Keratinocyte (primary cell): ENCODE results near the gene MAST1.

Experiments
- EZH2 ChIP-seq: IDR thresholded peaks from one replicate; pipeline ENCODE4 v1.6.1; 2012; ENCODE audit warnings: inconsistent platforms, mild to moderate bottlenecking, low read length, moderate library complexity
- TF ChIP-seq, protein P1 (sequence below), 3 experiments: IDR thresholded peaks in 1 of 3; conservative IDR thresholded peaks in 1 of 3; optimal IDR thresholded peaks in 1 of 3; 2 replicates in 2 of 3; 3 replicates in 1 of 3; pipeline versions ENCODE3 to v1.5.1; 2011; ENCODE audit warnings: low read length in 3 of 3, mild to moderate bottlenecking in 3 of 3, moderate library complexity in 2 of 3, control low read depth in 1 of 3, inconsistent platforms in 1 of 3; ENCODE audit not compliant: insufficient read depth in 2 of 3; ENCODE audit errors: extremely low read depth in 1 of 3

DNA sequence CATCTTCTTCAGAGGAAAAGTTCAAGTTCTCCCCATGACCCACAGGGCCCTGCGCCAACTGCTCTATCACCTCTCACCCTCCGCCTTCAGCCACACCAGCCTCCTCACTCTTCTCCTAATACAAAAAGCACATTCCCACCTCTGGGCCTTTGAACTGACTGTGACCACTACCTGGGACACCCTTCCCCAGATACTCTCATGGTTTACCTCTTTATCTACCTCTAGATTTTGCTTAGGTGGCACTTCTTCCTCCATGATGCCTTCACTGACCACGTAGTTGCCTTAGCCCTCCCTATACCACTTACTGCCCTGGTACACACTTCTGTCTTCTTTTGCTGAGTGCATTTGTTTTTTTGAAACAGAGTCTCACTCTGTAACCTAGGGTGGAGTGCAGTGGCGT, 84.6 kb downstream of the MAST1 start:
- TF ChIP-seq, protein P1, sequence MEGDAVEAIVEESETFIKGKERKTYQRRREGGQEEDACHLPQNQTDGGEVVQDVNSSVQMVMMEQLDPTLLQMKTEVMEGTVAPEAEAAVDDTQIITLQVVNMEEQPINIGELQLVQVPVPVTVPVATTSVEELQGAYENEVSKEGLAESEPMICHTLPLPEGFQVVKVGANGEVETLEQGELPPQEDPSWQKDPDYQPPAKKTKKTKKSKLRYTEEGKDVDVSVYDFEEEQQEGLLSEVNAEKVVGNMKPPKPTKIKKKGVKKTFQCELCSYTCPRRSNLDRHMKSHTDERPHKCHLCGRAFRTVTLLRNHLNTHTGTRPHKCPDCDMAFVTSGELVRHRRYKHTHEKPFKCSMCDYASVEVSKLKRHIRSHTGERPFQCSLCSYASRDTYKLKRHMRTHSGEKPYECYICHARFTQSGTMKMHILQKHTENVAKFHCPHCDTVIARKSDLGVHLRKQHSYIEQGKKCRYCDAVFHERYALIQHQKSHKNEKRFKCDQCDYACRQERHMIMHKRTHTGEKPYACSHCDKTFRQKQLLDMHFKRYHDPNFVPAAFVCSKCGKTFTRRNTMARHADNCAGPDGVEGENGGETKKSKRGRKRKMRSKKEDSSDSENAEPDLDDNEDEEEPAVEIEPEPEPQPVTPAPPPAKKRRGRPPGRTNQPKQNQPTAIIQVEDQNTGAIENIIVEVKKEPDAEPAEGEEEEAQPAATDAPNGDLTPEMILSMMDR (optimal IDR thresholded peaks at IDR 0.05 in 1 of 3, IDR thresholded peaks at IDR 0.05 in 1 of 3, conservative IDR thresholded peaks at IDR 0.05 in 1 of 3; ENCODE audit: extremely low read depth in 1 of 3, insufficient read depth in 2 of 3, low read length in 3 of 3): no peak
- TF ChIP-seq EZH2: no peak
